Rectal smooth muscle tissue (tissue), 1 donor: Measurements from ENCODE around the gene TPRG1L.
A peak's percentile ranks its signal among the peaks of the same experiment; 100 is the strongest.
"Not testable (repeated sequence)": the region's sequence is repeated elsewhere in the genome, so short reads cannot be mapped to it uniquely, and the experiment has no call there.

ENCODE experiments used
- H3K27ac ChIP-seq: one replicate; pipeline ENCODE4 v1.7.0; 2013; ENCODE audit warnings: low read depth, low read length, inconsistent platforms
- H3K27me3 ChIP-seq: one replicate; pipeline ENCODE4 v1.7.0; 2013; ENCODE audit warnings: low read length; ENCODE audit not compliant: control insufficient read depth, insufficient read depth
- H3K36me3 ChIP-seq: one replicate; pipeline ENCODE4 v1.7.0; 2013; ENCODE audit warnings: low read length; ENCODE audit not compliant: control insufficient read depth, insufficient read depth
- H3K4me1 ChIP-seq: one replicate; pipeline ENCODE4 v1.7.0; 2013; ENCODE audit warnings: low read length; ENCODE audit not compliant: control insufficient read depth, insufficient read depth
- H3K4me3 ChIP-seq: one replicate; pipeline ENCODE4 v1.7.0; 2013; ENCODE audit warnings: low read length
- H3K9ac ChIP-seq: one replicate; pipeline ENCODE4 v1.7.0; 2013; ENCODE audit warnings: low read length

TPRG1L gene

GRCh38 chr1:3624200-3625136 lies at the start of gene TPRG1L:
Gene TPRG1L (plus strand): TSS chr1:3625015. CDS start chr1:3625073, 58 bp downstream.
- H3K4me1 ChIP-seq: peaks cover 16% of the 10 kb centered on the region
- H3K36me3 ChIP-seq: peaks cover 21% of the 10 kb centered on the region
- H3K9ac ChIP-seq: peak within 1 kb of the TSS; percentile 56
- H3K27me3 ChIP-seq: no peaks in the 10 kb centered on the region
- H3K4me3 ChIP-seq: peak within 1 kb of the TSS; percentile 95
- H3K27ac ChIP-seq: peak within 1 kb of the TSS; percentile 72

GRCh38 chr1:3575515-3575914 lies 49.3 kb upstream of the TPRG1L start:
- not testable (repeated sequence) for H3K27ac ChIP-seq, H3K9ac ChIP-seq, H3K36me3 ChIP-seq, H3K4me1 ChIP-seq, H3K27me3 ChIP-seq, H3K4me3 ChIP-seq

GRCh38 chr1:3575993-3576392 lies 48.8 kb upstream of the TPRG1L start:
- H3K9ac ChIP-seq: no peak overlapping the region
- no peak overlapping the region for H3K4me3 ChIP-seq
- H3K4me1 ChIP-seq: no peaks in the 10 kb centered on the region
- H3K27me3 ChIP-seq: no peaks in the 10 kb centered on the region
- H3K27ac ChIP-seq: no peak overlapping the region
- H3K36me3 ChIP-seq: no peaks in the 10 kb centered on the region

GRCh38 chr1:3577300-3577699 lies 47.5 kb upstream of the TPRG1L start:
- Histone ChIP-seq H3K27ac (no peak overlapping the region), H3K9ac (no peak overlapping the region), H3K36me3 (no peaks in the 10 kb centered on the region), H3K4me1 (no peaks in the 10 kb centered on the region), H3K27me3 (no peaks in the 10 kb centered on the region), H3K4me3 (no peak overlapping the region)

- Histone ChIP-seq H3K9ac (no peak overlapping the region), H3K4me1 (no peaks in the 10 kb centered on the region), H3K4me3 (no peak overlapping the region), H3K27me3 (no peaks in the 10 kb centered on the region), H3K27ac (no peak overlapping the region), H3K36me3 (no peaks in the 10 kb centered on the region)
Observed at GRCh38 chr1:3577711-3578432, 46.9 kb upstream of the TPRG1L start.

DNA sequence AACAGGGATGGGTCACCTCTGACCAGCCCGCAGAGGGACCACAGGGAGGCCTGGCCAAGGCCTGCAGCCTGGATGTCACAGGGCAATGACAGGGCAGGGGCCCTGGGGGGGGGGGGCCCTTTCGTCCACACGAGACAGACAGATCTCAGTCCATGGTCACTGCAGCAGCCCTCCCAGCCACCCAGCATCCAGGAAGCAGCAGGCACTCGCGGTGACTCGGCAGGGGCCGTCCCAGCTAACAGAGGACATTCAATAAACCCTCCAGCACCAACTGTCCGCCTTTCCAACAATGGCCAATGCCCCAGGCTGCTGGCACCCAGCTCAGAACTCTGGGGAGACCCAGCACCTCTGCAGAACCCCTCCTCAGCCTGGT lies 46.4 kb upstream of the TPRG1L start:
- Histone ChIP-seq H3K4me1 (no peaks in the 10 kb centered on the region), H3K4me3 (no peak overlapping the region), H3K36me3 (no peaks in the 10 kb centered on the region), H3K9ac (no peak overlapping the region), H3K27me3 (no peaks in the 10 kb centered on the region), H3K27ac (no peak overlapping the region)

DNA sequence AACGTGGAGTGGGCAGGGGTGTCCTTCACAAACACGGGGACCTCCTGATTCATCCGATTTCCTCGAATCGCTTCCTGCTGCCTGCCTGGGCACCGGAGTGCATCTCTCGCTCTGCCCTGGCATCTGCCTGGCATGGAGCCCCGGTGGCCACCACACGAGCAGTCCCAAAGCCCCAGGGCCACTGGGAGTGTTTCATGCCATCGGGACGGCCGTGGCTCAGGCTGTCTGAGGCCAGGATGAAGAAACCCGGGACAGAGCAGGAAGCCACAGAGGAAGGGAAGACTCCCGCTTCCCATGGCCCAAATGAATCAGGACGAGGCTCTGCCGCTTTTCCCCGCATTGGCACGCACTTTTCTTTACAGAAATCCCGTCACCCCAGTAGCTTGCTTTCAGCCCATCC lies 45.9 kb upstream of the TPRG1L start:
- H3K36me3 ChIP-seq: no peaks in the 10 kb centered on the region
- H3K9ac ChIP-seq: no peak overlapping the region
- no peak overlapping the region for H3K4me3 ChIP-seq
- no peaks in the 10 kb centered on the region for H3K27me3 ChIP-seq
- H3K4me1 ChIP-seq: no peaks in the 10 kb centered on the region
- H3K27ac ChIP-seq: no peak overlapping the region

GRCh38 chr1:3579626-3580025 lies 45.2 kb upstream of the TPRG1L start:
- Histone ChIP-seq H3K4me3 (no peak overlapping the region), H3K27me3 (no peaks in the 10 kb centered on the region), H3K4me1 (no peaks in the 10 kb centered on the region), H3K27ac (no peak overlapping the region), H3K36me3 (no peaks in the 10 kb centered on the region), H3K9ac (no peak overlapping the region)

GRCh38 chr1:3580231-3580630 lies 44.6 kb upstream of the TPRG1L start:
- Histone ChIP-seq H3K4me1 (no peaks in the 10 kb centered on the region), H3K36me3 (no peaks in the 10 kb centered on the region), H3K4me3 (no peak overlapping the region), H3K27me3 (no peaks in the 10 kb centered on the region), H3K27ac (no peak overlapping the region), H3K9ac (no peak overlapping the region)

GRCh38 chr1:3581296-3582036 lies 43.3 kb upstream of the TPRG1L start:
- no peaks in the 10 kb centered on the region for H3K27me3 ChIP-seq
- H3K9ac ChIP-seq: no peak overlapping the region
- no peaks in the 10 kb centered on the region for H3K36me3 ChIP-seq
- H3K4me1 ChIP-seq: no peaks in the 10 kb centered on the region
- no peak overlapping the region for H3K4me3 ChIP-seq
- no peak overlapping the region for H3K27ac ChIP-seq

DNA sequence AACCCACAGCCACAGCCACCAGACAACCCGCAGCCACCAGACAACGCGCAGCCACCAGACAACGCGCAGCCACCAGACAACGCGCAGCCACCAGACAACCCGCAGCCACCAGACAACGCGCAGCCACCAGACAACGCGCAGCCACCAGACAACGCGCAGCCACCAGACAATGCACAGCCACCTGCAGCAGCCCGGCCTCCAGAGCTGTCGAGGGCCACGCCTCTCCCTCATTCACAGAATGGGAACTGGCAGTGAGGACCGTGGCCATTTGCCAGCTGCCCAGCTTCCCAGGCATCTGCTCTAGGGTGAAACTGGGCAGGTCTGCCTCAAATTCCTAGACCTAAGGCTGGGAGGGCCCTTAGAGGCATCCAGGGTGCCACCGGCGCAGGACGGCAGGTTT lies 41.1 kb upstream of the TPRG1L start:
- H3K36me3 ChIP-seq, H3K27me3 ChIP-seq, H3K9ac ChIP-seq, H3K4me1 ChIP-seq, H3K27ac ChIP-seq, H3K4me3 ChIP-seq: not testable (repeated sequence)

GRCh38 chr1:3584915-3585314 lies 39.9 kb upstream of the TPRG1L start:
- Histone ChIP-seq H3K9ac (no peak overlapping the region), H3K4me3 (no peak overlapping the region), H3K27ac (no peak overlapping the region), H3K27me3 (no peaks in the 10 kb centered on the region), H3K36me3 (no peaks in the 10 kb centered on the region), H3K4me1 (no peaks in the 10 kb centered on the region)
